ENCODE results near the gene RHOB.

The RHOB gene

GRCh38 chr2:20496076-20496872 lies 49.4 kb downstream of the RHOB start:
- H3K27ac ChIP-seq, result 0 out of 2 replicates have a peak overlapping the region, but pooled peaks have one; percentile 0
- no peak for TF ChIP-seq CTCF (conservative IDR thresholded peaks at IDR 0.05)
- TF ChIP-seq ZFX (IDR thresholded peaks at IDR 0.05), result no peak

GRCh38 chr2:20496942-20497341 lies 50.1 kb downstream of the RHOB start:
- no peak overlapping the region for H3K27ac ChIP-seq
- TF ChIP-seq ZFX (IDR thresholded peaks at IDR 0.05), result no peak
- no peak for TF ChIP-seq CTCF (conservative IDR thresholded peaks at IDR 0.05)

All from C4-2B (cell line).